H1 (cell line): ENCODE measurements around the gene LRRC4C. TPM values are rescaled to one million over a fixed set of nuclear protein-coding genes. Genes with fewer than 3 reads are reported as not detected.

Experiments
- CTCF ChIA-PET: fragments of 300-600 bp; sonication (Branson Sonifier 250); formaldehyde crosslinking; loops from one replicate; lab custom pipeline; 2021; ENCODE audit not compliant: partially characterized antibody; lab: Charles Lee
- POLR2A ChIA-PET: fragments of 300-600 bp; sonication (Branson Sonifier 250); formaldehyde crosslinking; loops from one replicate; lab custom pipeline; 2021; ENCODE audit warnings: inconsistent platforms; ENCODE audit not compliant: partially characterized antibody; lab: Charles Lee
- DNase-seq, 2 experiments: peaks; one replicate each; pipeline versions ENCODE4 v3.0.0 to v3.0.0-alpha.2; 2010 to 2022; ENCODE audit warnings: low spot score in 2 of 2, low read depth in 1 of 2, mixed read lengths in 1 of 2
- FAIRE-seq: peaks from 2 replicates; lab custom pipeline; 2011; peaks lifted over from hg19 to GRCh38; lab: Jason Lieb, UNC
- H2AFZ ChIP-seq: 2 replicates; pipeline ENCODE4 v1.8.1; 2012; ENCODE audit warnings: low read length, inconsistent platforms
- H2AK5ac ChIP-seq: 2 replicates; pipeline ENCODE4 v1.6.1; 2013; ENCODE audit warnings: low read depth, low read length
- H2BK120ac ChIP-seq: replicated peaks from 2 replicates; pipeline ENCODE3; 2013; ENCODE audit warnings: low read depth, low read length, inconsistent platforms
- H2BK12ac ChIP-seq: 2 replicates; pipeline ENCODE4 v1.6.1; 2013; ENCODE audit warnings: low read depth, low read length
- H2BK15ac ChIP-seq: 2 replicates; pipeline ENCODE4 v1.6.1; 2013; ENCODE audit warnings: low read length
- H2BK20ac ChIP-seq: 2 replicates; pipeline ENCODE4 v1.6.1; 2013; ENCODE audit warnings: low read length
- H2BK5ac ChIP-seq: 2 replicates; pipeline ENCODE4 v1.6.1; 2013; ENCODE audit warnings: low read depth, low read length
- H3K14ac ChIP-seq: 2 replicates; pipeline ENCODE4 v1.6.1; 2013; ENCODE audit warnings: inconsistent platforms; ENCODE audit not compliant: insufficient read length
- H3K18ac ChIP-seq: 2 replicates; pipeline ENCODE4 v1.6.1; 2013; ENCODE audit warnings: low read length; ENCODE audit errors: extremely low read depth
- H3K23ac ChIP-seq: 2 replicates; pipeline ENCODE4 v1.6.1; 2013; ENCODE audit warnings: inconsistent platforms; ENCODE audit not compliant: insufficient read length
- H3K23me2 ChIP-seq: 2 replicates; pipeline ENCODE4 v1.6.1; 2013; ENCODE audit warnings: low read depth, low read length
- H3K27ac ChIP-seq: 2 replicates; pipeline ENCODE4 v1.6.1; 2011; ENCODE audit warnings: low read depth, low read length, inconsistent platforms
- H3K27me3 ChIP-seq, 4 experiments: replicated peaks in 1 of 4; 1 replicate in 1 of 4; 2 replicates in 3 of 4; pipeline versions ENCODE4 v1.6.1 to v1.8.1; 2011 to 2013; ENCODE audit warnings: low read length in 3 of 4, mild to moderate bottlenecking in 3 of 4, inconsistent platforms in 2 of 4, mixed read lengths in 2 of 4, moderate library complexity in 1 of 4; ENCODE audit not compliant: control insufficient read depth in 3 of 4, insufficient read depth in 3 of 4; ENCODE audit errors: extremely low read depth in 1 of 4
- H3K36me3 ChIP-seq, 4 experiments: 2 replicates each; pipeline versions ENCODE4 v1.6.1 to v1.8.1; 2011 to 2013; ENCODE audit warnings: mild to moderate bottlenecking in 4 of 4, low read length in 3 of 4, moderate library complexity in 2 of 4, control low read depth in 1 of 4, inconsistent platforms in 1 of 4; ENCODE audit not compliant: insufficient read depth in 4 of 4, control insufficient read depth in 2 of 4
- H3K4ac ChIP-seq: replicated peaks from 2 replicates; pipeline ENCODE3; 2013; ENCODE audit warnings: low read length, low read depth, mixed read lengths, inconsistent platforms; ENCODE audit not compliant: insufficient read length
- H3K4me1 ChIP-seq, 4 experiments: replicated peaks in 1 of 4; 1 replicate in 1 of 4; 2 replicates in 3 of 4; pipeline versions ENCODE4 v1.6.1 to v1.8.1; 2011 to 2013; ENCODE audit warnings: low read length in 3 of 4, inconsistent platforms in 2 of 4, mixed read lengths in 1 of 4; ENCODE audit not compliant: insufficient read depth in 4 of 4, control insufficient read depth in 3 of 4
- H3K4me2 ChIP-seq, 2 experiments: 2 replicates each; pipeline versions ENCODE4 v1.6.1 to v1.8.1; 2011 to 2013; ENCODE audit warnings: low read depth in 2 of 2, low read length in 2 of 2, control low read depth in 1 of 2, inconsistent platforms in 1 of 2, mild to moderate bottlenecking in 1 of 2; ENCODE audit not compliant: insufficient read depth in 1 of 2
- H3K4me3 ChIP-seq, 4 experiments: fragments of 200-600, 300-600 bp in 1 of 4; sonication (generic), shearing (Covaris generic), sonication (Bioruptor Twin) in 1 of 4; 2 replicates each; pipeline versions ENCODE4 v1.5.1 to v1.8.1; 2011 to 2016; ENCODE audit warnings: low read length in 4 of 4, low read depth in 3 of 4, control low read depth in 2 of 4, inconsistent platforms in 2 of 4, mild to moderate bottlenecking in 2 of 4, mixed read lengths in 1 of 4, moderate library complexity in 1 of 4; ENCODE audit not compliant: insufficient read depth in 2 of 4; ENCODE audit errors: extremely low read depth in 1 of 4
- H3K56ac ChIP-seq: replicated peaks from 2 replicates; pipeline ENCODE3; 2013; ENCODE audit warnings: low read depth, mild to moderate bottlenecking, mixed read lengths, low read length, inconsistent platforms; ENCODE audit not compliant: insufficient read length
- H3K79me1 ChIP-seq: 2 replicates; pipeline ENCODE4 v1.6.1; 2013; ENCODE audit warnings: low read depth, low read length, control low read depth
- H3K79me2 ChIP-seq, 2 experiments: 2 replicates each; pipeline versions ENCODE4 v1.6.1 to v1.8.1; 2012 to 2013; ENCODE audit warnings: low read length in 2 of 2, mild to moderate bottlenecking in 2 of 2, inconsistent platforms in 1 of 2; ENCODE audit not compliant: insufficient read depth in 2 of 2, control insufficient read depth in 1 of 2
- H3K9ac ChIP-seq, 4 experiments: replicated peaks in 1 of 4; 1 replicate in 1 of 4; 2 replicates in 3 of 4; pipeline versions ENCODE4 v1.6.1 to v1.8.1; 2011 to 2013; ENCODE audit warnings: low read depth in 3 of 4, low read length in 3 of 4, control low read depth in 2 of 4, mild to moderate bottlenecking in 2 of 4, moderate library complexity in 2 of 4, inconsistent platforms in 1 of 4; ENCODE audit errors: extremely low read depth in 1 of 4
- H3K9me3 ChIP-seq, 2 experiments: 2 replicates each; pipeline versions ENCODE4 v1.6.1 to v1.8.1; 2012 to 2013; ENCODE audit warnings: mild to moderate bottlenecking in 2 of 2, moderate library complexity in 2 of 2, control low read depth in 1 of 2, inconsistent platforms in 1 of 2, low read depth in 1 of 2, low read length in 1 of 2, mixed read lengths in 1 of 2; ENCODE audit not compliant: insufficient read depth in 2 of 2
- H4K20me1 ChIP-seq, 2 experiments: replicated peaks in 1 of 2; 2 replicates each; pipeline versions ENCODE3 to v1.8.1; 2011 to 2013; ENCODE audit warnings: inconsistent platforms in 2 of 2, low read length in 2 of 2, mild to moderate bottlenecking in 1 of 2; ENCODE audit not compliant: insufficient read depth in 2 of 2, control insufficient read depth in 1 of 2
- H4K5ac ChIP-seq: 2 replicates; pipeline ENCODE4 v1.6.1; 2013; ENCODE audit warnings: low read length, low read depth, mixed read lengths, inconsistent platforms; ENCODE audit not compliant: insufficient read length
- H4K8ac ChIP-seq: 2 replicates; pipeline ENCODE4 v1.8.0; 2013; ENCODE audit warnings: mild to moderate bottlenecking, moderate library complexity, low read length, inconsistent platforms; ENCODE audit not compliant: insufficient read depth; ENCODE audit errors: extremely low read depth
- H4K91ac ChIP-seq: replicated peaks from 2 replicates; pipeline ENCODE3; 2013; ENCODE audit warnings: low read length, mixed read lengths, inconsistent platforms; ENCODE audit not compliant: insufficient read length
- ASH2L ChIP-seq: fragments of 200-600, 300-600 bp; sonication (generic); IDR thresholded peaks from one replicate; pipeline ENCODE4 v1.7.1; 2017; ENCODE audit warnings: low read length
- ATF2 ChIP-seq: IDR thresholded peaks from 2 replicates; pipeline ENCODE4 v1.6.1; 2012; ENCODE audit warnings: low read length, inconsistent platforms
- BACH1 ChIP-seq: IDR thresholded peaks from 2 replicates; pipeline ENCODE4 v1.6.1; 2012; ENCODE audit warnings: low read length, improper control_type of control experiment
- E2F6 ChIP-seq: IDR thresholded peaks from 2 replicates; pipeline ENCODE4 v1.6.1; 2012; ENCODE audit warnings: inconsistent platforms
- EP300 ChIP-seq, 2 experiments: IDR thresholded peaks; 1 replicate in 1 of 2; 2 replicates in 1 of 2; pipeline ENCODE4 v1.6.1; 2011 to 2012; ENCODE audit warnings: low read depth in 2 of 2, low read length in 2 of 2, mild to moderate bottlenecking in 2 of 2, borderline replicate concordance in 1 of 2, inconsistent platforms in 1 of 2, moderate library complexity in 1 of 2
- KDM5A ChIP-seq: fragments of 200-600 bp; IDR thresholded peaks from 2 replicates; pipeline ENCODE4 v1.7.1; 2012; ENCODE audit warnings: mild to moderate bottlenecking, low read length, inconsistent platforms, mixed read lengths
- POLR2AphosphoS5 ChIP-seq: IDR thresholded peaks from 2 replicates; pipeline ENCODE4 v1.6.1; 2011; ENCODE audit warnings: low read depth, low read length
- RAD21 ChIP-seq, 2 experiments: IDR thresholded peaks in 1 of 2; conservative IDR thresholded peaks in 1 of 2; 2 replicates each; pipeline ENCODE4 v1.6.1; 2011; ENCODE audit warnings: low read depth in 2 of 2, low read length in 2 of 2, improper control_type of control experiment in 1 of 2, inconsistent platforms in 1 of 2, mild to moderate bottlenecking in 1 of 2, moderate library complexity in 1 of 2
- SP1 ChIP-seq: IDR thresholded peaks from 2 replicates; pipeline ENCODE4 v1.6.1; 2011; ENCODE audit warnings: low read depth, low read length
- TCF12 ChIP-seq: IDR thresholded peaks from 2 replicates; pipeline ENCODE4 v1.6.1; 2011; ENCODE audit warnings: low read depth, mild to moderate bottlenecking, low read length
- WGBS, 2 experiments: shearing (Covaris generic) in 1 of 2; methylation state at CpG; one replicate each; pipeline versions ENCODE4 v1.1.6 to v1.1.7; 2013 to 2015; ENCODE audit warnings: low lambda C conversion rate in 2 of 2, mixed read lengths in 2 of 2, inconsistent platforms in 1 of 2, low coverage in 1 of 2, missing lambda C conversion rate in 1 of 2; ENCODE audit not compliant: insufficient replicate concordance in 2 of 2, insufficient coverage in 1 of 2, insufficient read length in 1 of 2; ENCODE audit errors: extremely low coverage in 1 of 2, missing lambda C conversion rate in 1 of 2; 5-methylcytosine and 5-hydroxymethylcytosine counted together
- polyA plus RNA-seq, 7 experiments: library from polyadenylated mRNA; depleted of rRNA in 3 of 7; stranded (reverse) in 5 of 7; unstranded in 2 of 7; fragments of >200 nt in 5 of 7; fragments of 200-250 nt in 2 of 7; gene quantifications; 1 replicate in 5 of 7; 2 replicates in 1 of 7; 4 replicates in 1 of 7; pipeline versions ENCODE4 v1.2.1 to v1.2.3, GENCODE V29; 2011 to 2013; ENCODE audit warnings: missing spikeins in 2 of 7, mixed read lengths in 2 of 7
- total RNA-seq: library from RNA; stranded (reverse); fragmentation: NEBNext Ultra II Directional; extraction: Animal tissue kit (Norgen Biotek cat#: 25700); gene quantifications from 2 replicates; pipeline ENCODE4 v1.2.1, GENCODE V29; 2021

The LRRC4C gene
- total and polyA plus RNA-seq, 2 of the 8 experiments (the other 6 are each of a cell fraction or from before 2014, with no cell fraction given) = 0.23 to 2.2 TPM

- CTCF ChIA-PET = interaction anchor here (0.7 to 0.9 kb wide), 2 partner anchors 10 to 44 kb away, joined by 3 to 4 read pairs; no protein-coding TSS in a partner anchor
- POLR2A ChIA-PET = no interaction called here
- Histone ChIP-seq H3K14ac (no peak overlapping the region), H3K23me2 (no peaks in the 10 kb centered on the region; the same call in 1 of the 2 replicates), H3K27ac (no peak overlapping the region), H2BK20ac (peak overlapping the region; percentile 82), H2BK12ac (0 out of 2 replicates have a peak overlapping the region, but pooled peaks have one; percentile 30), H2BK120ac (no peak overlapping the region), H3K9me3 (no peaks in the 10 kb centered on the region), H2AK5ac (no peak overlapping the region), H3K18ac (peak overlapping the region; percentile 55; the same call in 1 of the 2 replicates), H3K4me3 (peak overlapping the region in 1 of 4 experiments; percentile 22; a peak in 1 of 8 replicates), H4K20me1 (no peaks in the 10 kb centered on the region), H3K27me3 (no peaks in the 10 kb centered on the region), H3K4me1 (peaks cover 2 to 27% (median 11%) of the 10 kb centered on the region in 4 experiments; a peak in 6 of 7 replicates), H2AFZ (no peak overlapping the region), H3K4ac (no peak overlapping the region), H4K5ac (no peak overlapping the region), H3K9ac (no peak overlapping the region), H3K79me1 (no peaks in the 10 kb centered on the region), H3K56ac (no peak overlapping the region), H3K79me2 (no peaks in the 10 kb centered on the region), H3K23ac (no peak overlapping the region), H4K91ac (no peak overlapping the region), H3K36me3 (no peaks in the 10 kb centered on the region), H2BK5ac (no peak overlapping the region), H4K8ac (no peak overlapping the region), H3K4me2 (peak overlapping the region; percentile 50 to 60), H2BK15ac (no peak overlapping the region)
- no peak for DNase-seq
- FAIRE-seq = peak; percentile 78
- 25% methylated on average over 1 of the region's 1 CpG; no CpG with 5 or more reads in 1 of the 2 experiments for WGBS, 2 experiments
- TF ChIP-seq POLR2AphosphoS5 (no peak), ATF2 (0 out of 2 replicates have a peak, but pooled peaks have one; percentile 15), RAD21 (IDR thresholded peaks at IDR 0.05 in 1 of 2, conservative IDR thresholded peaks at IDR 0.05 in 1 of 2; ENCODE audit: low read depth in 2 of 2, low read length in 2 of 2) (no peak; a peak in 1 of 4 replicates), KDM5A (no peak), E2F6 (no peak), EP300 (IDR thresholded peaks at IDR 0.05; ENCODE audit: borderline replicate concordance in 1 of 2, low read depth in 2 of 2, low read length in 2 of 2) (0 out of 3 replicates have a peak, but pooled peaks of 1 of the 2 experiments have one; percentile 12), ASH2L (peak; percentile 73), TCF12 (0 out of 2 replicates have a peak, but pooled peaks have one; percentile 33), SP1 (peak; percentile 62; the same call in 1 of the 2 replicates), BACH1 (peak; percentile 29; the same call in 1 of the 2 replicates)
Measured at GRCh38 chr11:41456269-41456668, 3.2 kb downstream of the LRRC4C start.
